GM12873 (cell line): ENCODE measurements around the gene SLC25A21.
A peak's percentile ranks its signal among the peaks of the same experiment; 100 is the strongest.

Experiments used
- CTCF ChIP-seq: IDR thresholded peaks from 2 replicates; pipeline ENCODE4 v1.5.1; 2012; ENCODE audit warnings: low read depth, mild to moderate bottlenecking, moderate library complexity, low read length, control low read depth; ENCODE audit not compliant: insufficient read depth; ENCODE audit errors: missing control alignments

The SLC25A21 gene

GRCh38 chr14:37153005-37153404 lies 19.4 kb downstream of the SLC25A21 start:
- TF ChIP-seq CTCF = no peak

DNA sequence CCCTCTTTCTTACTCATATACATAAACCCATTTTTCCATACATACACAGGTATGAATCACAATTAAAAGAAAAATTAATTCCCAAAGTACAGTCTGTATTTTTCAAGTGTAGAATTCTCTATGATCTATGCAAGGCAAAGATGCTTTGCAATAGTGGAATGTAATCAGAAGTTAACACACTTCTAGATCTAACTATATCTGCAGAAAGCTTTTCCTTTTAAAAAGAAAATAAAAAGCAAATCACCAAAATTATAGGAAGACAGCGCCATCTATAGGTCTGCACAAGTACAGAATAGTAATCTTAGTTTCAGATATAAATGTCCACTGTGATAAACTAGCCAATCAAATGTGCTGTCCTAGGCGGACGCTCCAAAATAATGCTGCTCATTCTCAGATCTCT lies 22.0 kb downstream of the SLC25A21 start:
- peak; percentile 61 for TF ChIP-seq CTCF

DNA sequence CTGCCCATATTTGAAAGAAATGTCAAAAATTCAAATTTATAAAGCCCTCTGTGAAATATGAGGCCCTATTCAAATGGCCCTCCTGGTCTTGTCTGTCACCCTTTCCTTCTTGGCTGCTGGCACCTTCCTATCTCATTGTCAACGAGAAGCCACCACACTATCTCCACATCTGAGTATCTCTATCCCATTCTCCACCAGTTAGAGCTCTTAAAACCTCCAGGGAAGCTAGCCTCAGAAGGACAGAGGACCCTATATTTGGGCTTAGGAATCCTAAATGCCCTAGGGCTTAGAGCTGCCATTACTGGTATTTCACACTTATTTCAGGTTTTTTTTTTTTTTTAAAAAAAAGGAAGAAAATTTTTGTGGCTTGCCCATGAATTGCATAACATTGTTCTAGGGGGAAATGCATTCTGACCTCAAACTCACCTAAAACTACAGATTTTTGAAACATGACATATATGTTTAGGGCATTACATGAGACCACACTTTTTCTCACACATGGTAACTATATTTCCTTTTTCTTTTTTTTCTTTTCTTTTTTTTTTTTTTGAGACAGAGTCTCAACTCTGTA lies 25.0 kb downstream of the SLC25A21 start:
- no peak for TF ChIP-seq CTCF

DNA sequence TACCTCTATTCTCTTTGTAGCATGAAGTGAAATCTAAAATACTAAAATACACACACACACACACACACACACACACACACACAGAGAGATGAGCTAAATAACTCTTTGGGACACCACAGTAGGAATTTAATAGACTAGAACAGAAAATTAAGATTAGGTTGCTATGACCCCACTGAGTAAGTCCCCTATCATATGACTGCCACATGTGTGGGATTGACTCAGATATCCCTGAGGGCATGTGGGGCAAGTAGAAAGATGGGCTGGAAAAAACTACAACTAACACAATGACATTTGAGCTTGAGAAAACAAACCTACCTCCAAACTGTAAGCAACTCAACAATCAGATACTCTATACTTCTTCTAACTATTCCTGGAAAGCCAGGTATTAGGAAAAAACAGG lies 27.0 kb downstream of the SLC25A21 start:
- no peak for TF ChIP-seq CTCF

DNA sequence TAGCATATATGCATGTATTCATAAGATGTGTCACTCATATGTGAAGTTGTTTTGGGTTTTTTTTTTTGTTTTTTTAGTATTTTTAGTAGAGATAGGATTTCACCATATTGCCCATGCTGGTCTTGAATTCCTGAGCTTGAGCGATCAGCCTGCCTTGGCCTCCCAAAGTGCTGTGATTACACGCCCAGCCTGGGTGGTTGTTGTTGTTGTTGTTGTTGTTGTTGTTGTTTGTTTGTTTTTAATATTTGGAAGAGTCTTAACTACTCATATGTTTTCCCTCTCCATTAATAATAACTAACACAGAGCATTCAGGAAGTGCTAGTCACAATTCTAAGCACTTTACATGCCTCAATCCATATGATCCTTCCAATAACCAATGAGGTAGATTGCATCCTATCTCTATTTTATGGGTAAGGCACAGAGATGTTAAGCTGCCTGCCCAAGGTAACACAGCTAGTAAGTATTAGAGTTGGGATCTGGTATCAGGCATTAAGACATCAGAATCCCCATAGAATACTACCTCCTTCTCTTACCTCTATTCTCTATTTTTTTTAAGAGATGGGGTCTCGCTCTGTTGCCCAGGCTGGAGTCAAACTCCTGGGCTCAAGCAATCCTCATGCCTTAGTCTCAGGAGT lies 27.6 kb downstream of the SLC25A21 start:
- TF ChIP-seq CTCF = no peak

DNA sequence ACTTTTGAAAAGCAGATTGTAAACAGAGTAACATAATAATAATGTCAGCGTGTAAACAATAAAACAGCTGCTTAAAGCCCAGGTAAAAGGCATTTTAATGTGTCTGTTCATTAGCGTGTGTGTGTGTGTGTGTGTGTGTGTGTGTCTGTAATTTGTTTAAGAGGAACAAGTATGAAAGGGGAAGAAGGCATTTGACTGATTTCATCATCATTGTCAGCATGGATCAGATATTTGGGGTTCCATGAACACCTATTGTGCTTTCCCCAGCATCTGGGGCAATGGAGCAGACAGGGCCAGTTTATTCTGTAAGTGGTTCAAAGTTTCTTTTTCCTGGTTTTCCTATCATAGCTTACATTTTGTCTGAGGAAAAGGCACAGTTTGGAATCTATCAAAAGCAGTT lies 28.9 kb downstream of the SLC25A21 start:
- TF ChIP-seq CTCF = no peak

DNA sequence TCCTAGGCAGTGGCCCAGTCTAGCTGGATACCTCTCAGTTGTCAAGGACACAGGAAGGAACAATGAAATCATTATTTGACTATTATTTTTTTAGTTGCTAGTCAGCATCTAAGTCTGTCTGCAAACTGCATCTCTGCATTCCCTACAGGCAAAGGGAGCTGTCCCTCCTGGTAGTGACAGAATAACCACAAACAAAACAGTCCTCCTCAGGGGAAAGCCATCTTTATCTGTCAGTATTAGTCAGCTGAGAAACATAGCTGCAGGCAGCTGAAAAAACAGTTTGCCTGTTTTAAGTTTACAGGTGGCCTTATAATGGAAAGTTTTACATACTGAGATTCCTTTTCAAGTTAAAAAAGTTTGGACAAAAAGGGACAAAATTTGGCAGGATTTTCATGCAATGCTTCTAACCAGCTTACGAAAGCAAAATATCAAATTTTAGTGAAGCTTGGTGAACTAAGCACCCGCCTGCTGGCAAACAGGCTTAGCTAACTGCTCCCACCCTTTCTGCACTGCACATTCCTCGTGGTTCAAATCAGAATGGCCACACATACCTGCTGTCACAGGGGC lies 29.5 kb downstream of the SLC25A21 start:
- no peak for TF ChIP-seq CTCF
